Measurements from ENCODE around the gene ARGLU1.

Gene ARGLU1

GRCh38 chr13:106561551-106562170 lies 6.3 kb downstream of the ARGLU1 start:
- H3K27ac ChIP-seq: peak overlapping the region; percentile 14
- DNase-seq: peak; percentile 37
- peaks cover 13% of the 10 kb centered on the region for H3K36me3 ChIP-seq (replicated peaks)
- TF ChIP-seq, protein P1, sequence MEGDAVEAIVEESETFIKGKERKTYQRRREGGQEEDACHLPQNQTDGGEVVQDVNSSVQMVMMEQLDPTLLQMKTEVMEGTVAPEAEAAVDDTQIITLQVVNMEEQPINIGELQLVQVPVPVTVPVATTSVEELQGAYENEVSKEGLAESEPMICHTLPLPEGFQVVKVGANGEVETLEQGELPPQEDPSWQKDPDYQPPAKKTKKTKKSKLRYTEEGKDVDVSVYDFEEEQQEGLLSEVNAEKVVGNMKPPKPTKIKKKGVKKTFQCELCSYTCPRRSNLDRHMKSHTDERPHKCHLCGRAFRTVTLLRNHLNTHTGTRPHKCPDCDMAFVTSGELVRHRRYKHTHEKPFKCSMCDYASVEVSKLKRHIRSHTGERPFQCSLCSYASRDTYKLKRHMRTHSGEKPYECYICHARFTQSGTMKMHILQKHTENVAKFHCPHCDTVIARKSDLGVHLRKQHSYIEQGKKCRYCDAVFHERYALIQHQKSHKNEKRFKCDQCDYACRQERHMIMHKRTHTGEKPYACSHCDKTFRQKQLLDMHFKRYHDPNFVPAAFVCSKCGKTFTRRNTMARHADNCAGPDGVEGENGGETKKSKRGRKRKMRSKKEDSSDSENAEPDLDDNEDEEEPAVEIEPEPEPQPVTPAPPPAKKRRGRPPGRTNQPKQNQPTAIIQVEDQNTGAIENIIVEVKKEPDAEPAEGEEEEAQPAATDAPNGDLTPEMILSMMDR (IDR thresholded peaks at IDR 0.05; ENCODE audit: low read depth, low read length, missing control alignments): no peak
- in situ Hi-C loops (cut with HindIII; ENCODE audit: low pct_ligation_motif_present, low sequenced_read_pairs): no loop called here
- H3K4me3 ChIP-seq (ENCODE audit: low read depth, low read length): no peak overlapping the region
- H3K27me3 ChIP-seq (replicated peaks): no peaks in the 10 kb centered on the region

- Histone ChIP-seq H3K27ac (no peak overlapping the region), H3K27me3 (replicated peaks) (no peaks in the 10 kb centered on the region), H3K4me3 (ENCODE audit: low read depth, low read length) (no peak overlapping the region), H3K36me3 (replicated peaks) (peaks cover 13% of the 10 kb centered on the region)
- in situ Hi-C loops (cut with HindIII; ENCODE audit: low pct_ligation_motif_present, low sequenced_read_pairs): no loop called here
- DNase-seq: no peak
- TF ChIP-seq, protein P1 (IDR thresholded peaks at IDR 0.05; ENCODE audit: low read depth, low read length, missing control alignments): no peak
Measured at GRCh38 chr13:106560821-106561220, 7.1 kb downstream of the ARGLU1 start.

- in situ Hi-C loops (cut with HindIII; ENCODE audit: low pct_ligation_motif_present, low sequenced_read_pairs): no loop called here
- H3K27me3 ChIP-seq (replicated peaks): no peaks in the 10 kb centered on the region
- H3K27ac ChIP-seq: no peak overlapping the region
- peaks cover 28% of the 10 kb centered on the region for H3K36me3 ChIP-seq (replicated peaks)
- no peak overlapping the region for H3K4me3 ChIP-seq (ENCODE audit: low read depth, low read length)
- DNase-seq: no peak
- TF ChIP-seq, protein P1 (IDR thresholded peaks at IDR 0.05; ENCODE audit: low read depth, low read length, missing control alignments): no peak
Measured at GRCh38 chr13:106558527-106558926, 9.4 kb downstream of the ARGLU1 start.

- H3K27me3 ChIP-seq (replicated peaks): no peaks in the 10 kb centered on the region
- TF ChIP-seq, protein P1 (IDR thresholded peaks at IDR 0.05; ENCODE audit: low read depth, low read length, missing control alignments): no peak
- H3K4me3 ChIP-seq (ENCODE audit: low read depth, low read length): no peak overlapping the region
- no peak for DNase-seq
- peaks cover 31% of the 10 kb centered on the region for H3K36me3 ChIP-seq (replicated peaks)
- H3K27ac ChIP-seq: peak overlapping the region; percentile 9
- in situ Hi-C loops (cut with HindIII; ENCODE audit: low pct_ligation_motif_present, low sequenced_read_pairs): no loop called here
Measured at GRCh38 chr13:106555631-106556328, 12.2 kb downstream of the ARGLU1 start.

DNA sequence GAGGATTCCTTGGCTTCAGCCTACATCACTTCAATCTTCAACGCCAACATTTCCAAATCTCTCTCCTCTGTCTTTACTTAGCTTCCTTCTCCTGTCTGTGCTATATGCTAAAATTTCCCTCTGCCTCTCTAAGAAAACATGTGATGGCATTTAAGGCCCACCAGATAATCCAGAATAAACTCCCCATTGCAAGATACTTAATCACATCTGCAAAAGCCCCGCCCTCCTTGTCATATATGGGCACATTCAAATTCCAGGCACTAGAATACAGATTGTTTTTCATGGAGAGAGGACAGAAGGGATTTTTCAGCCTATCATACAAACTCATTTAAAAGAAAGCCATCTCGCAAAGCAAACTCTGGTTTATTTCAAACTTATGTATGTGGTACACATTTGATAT lies 16.2 kb downstream of the ARGLU1 start:
- TF ChIP-seq, protein P1 (IDR thresholded peaks at IDR 0.05; ENCODE audit: low read depth, low read length, missing control alignments): no peak
- peaks cover 18% of the 10 kb centered on the region for H3K36me3 ChIP-seq (replicated peaks)
- H3K27ac ChIP-seq: no peak overlapping the region
- in situ Hi-C loops (cut with HindIII; ENCODE audit: low pct_ligation_motif_present, low sequenced_read_pairs): no loop called here
- H3K4me3 ChIP-seq (ENCODE audit: low read depth, low read length): no peak overlapping the region
- no peak for DNase-seq
- no peaks in the 10 kb centered on the region for H3K27me3 ChIP-seq (replicated peaks)
